ENCODE measurements around the gene RFX3.

RFX3 gene

GRCh38 chr9:3173374-3173773 is 352.4 kb downstream of the RFX3 start:
- Histone ChIP-seq H2AFZ (ENCODE audit: low read depth, low read length) (no peak overlapping the region), H3K4me1 (ENCODE audit: insufficient read depth, low read length) (no peaks in the 10 kb centered on the region), H3K9ac (ENCODE audit: low read depth, low read length) (no peak overlapping the region), H3K9me3 (ENCODE audit: insufficient read depth, low read length, severe bottlenecking) (no peaks in the 10 kb centered on the region), H3K36me3 (ENCODE audit: insufficient read depth, low read length) (no peaks in the 10 kb centered on the region), H3K4me3 (ENCODE audit: low read depth in 1 of 2, low read length in 2 of 2) (no peak overlapping the region), H3K27ac (ENCODE audit: low read length) (no peak overlapping the region), H3K79me2 (ENCODE audit: insufficient read depth, low read length) (no peaks in the 10 kb centered on the region), H3K27me3 (ENCODE audit: insufficient read depth, low read length, poor library complexity) (peaks cover 2% of the 10 kb centered on the region), H4K20me1 (ENCODE audit: insufficient read depth, low read length) (no peaks in the 10 kb centered on the region), H3K4me2 (ENCODE audit: insufficient read depth, low read length) (no peak overlapping the region)
- ATAC-seq (ENCODE audit: insufficient read depth, low read depth) (no peak), DNase-seq (no peak)
- TF ChIP-seq, protein P1, sequence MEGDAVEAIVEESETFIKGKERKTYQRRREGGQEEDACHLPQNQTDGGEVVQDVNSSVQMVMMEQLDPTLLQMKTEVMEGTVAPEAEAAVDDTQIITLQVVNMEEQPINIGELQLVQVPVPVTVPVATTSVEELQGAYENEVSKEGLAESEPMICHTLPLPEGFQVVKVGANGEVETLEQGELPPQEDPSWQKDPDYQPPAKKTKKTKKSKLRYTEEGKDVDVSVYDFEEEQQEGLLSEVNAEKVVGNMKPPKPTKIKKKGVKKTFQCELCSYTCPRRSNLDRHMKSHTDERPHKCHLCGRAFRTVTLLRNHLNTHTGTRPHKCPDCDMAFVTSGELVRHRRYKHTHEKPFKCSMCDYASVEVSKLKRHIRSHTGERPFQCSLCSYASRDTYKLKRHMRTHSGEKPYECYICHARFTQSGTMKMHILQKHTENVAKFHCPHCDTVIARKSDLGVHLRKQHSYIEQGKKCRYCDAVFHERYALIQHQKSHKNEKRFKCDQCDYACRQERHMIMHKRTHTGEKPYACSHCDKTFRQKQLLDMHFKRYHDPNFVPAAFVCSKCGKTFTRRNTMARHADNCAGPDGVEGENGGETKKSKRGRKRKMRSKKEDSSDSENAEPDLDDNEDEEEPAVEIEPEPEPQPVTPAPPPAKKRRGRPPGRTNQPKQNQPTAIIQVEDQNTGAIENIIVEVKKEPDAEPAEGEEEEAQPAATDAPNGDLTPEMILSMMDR (IDR thresholded peaks at IDR 0.05; ENCODE audit: borderline replicate concordance, extremely low read depth, low read length, poor library complexity, severe bottlenecking): no peak
- TF ChIP-seq EZH2 (IDR thresholded peaks at IDR 0.05; ENCODE audit: borderline replicate concordance, low read depth, low read length, severe bottlenecking): no peak

DNA sequence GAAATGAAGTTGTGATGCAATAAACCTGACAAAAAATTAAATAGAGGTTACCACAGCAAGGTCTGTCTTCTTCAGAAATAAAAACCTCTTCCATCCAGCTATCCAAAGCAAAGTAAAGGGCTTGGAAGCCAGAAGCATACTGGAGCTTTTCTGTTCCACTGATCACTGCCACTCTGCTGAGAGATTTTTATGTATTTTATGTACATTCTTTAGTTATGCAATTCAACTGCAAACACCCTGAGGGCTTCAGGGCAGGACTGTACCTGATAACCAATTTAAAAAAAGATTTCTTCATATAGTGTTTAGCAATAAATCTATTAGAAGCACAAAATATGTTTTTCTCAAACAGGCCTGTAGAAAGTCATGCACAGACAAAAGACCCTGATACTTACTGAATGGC is 355.0 kb downstream of the RFX3 start:
- no peak overlapping the region for H3K4me2 ChIP-seq (ENCODE audit: insufficient read depth, low read length)
- no peak overlapping the region for H3K4me3 ChIP-seq (ENCODE audit: low read depth in 1 of 2, low read length in 2 of 2)
- no peaks in the 10 kb centered on the region for H3K79me2 ChIP-seq (ENCODE audit: insufficient read depth, low read length)
- no peak for ATAC-seq (ENCODE audit: insufficient read depth, low read depth)
- H3K27ac ChIP-seq (ENCODE audit: low read length): no peak overlapping the region
- no peak for DNase-seq
- H3K36me3 ChIP-seq (ENCODE audit: insufficient read depth, low read length): no peaks in the 10 kb centered on the region
- no peaks in the 10 kb centered on the region for H4K20me1 ChIP-seq (ENCODE audit: insufficient read depth, low read length)
- H3K9me3 ChIP-seq (ENCODE audit: insufficient read depth, low read length, severe bottlenecking): no peaks in the 10 kb centered on the region
- peaks cover 2% of the 10 kb centered on the region for H3K27me3 ChIP-seq (ENCODE audit: insufficient read depth, low read length, poor library complexity)
- TF ChIP-seq EZH2 (IDR thresholded peaks at IDR 0.05; ENCODE audit: borderline replicate concordance, low read depth, low read length, severe bottlenecking): no peak
- TF ChIP-seq, protein P1 (IDR thresholded peaks at IDR 0.05; ENCODE audit: borderline replicate concordance, extremely low read depth, low read length, poor library complexity, severe bottlenecking): no peak
- H2AFZ ChIP-seq (ENCODE audit: low read depth, low read length): no peak overlapping the region
- no peaks in the 10 kb centered on the region for H3K4me1 ChIP-seq (ENCODE audit: insufficient read depth, low read length)
- no peak overlapping the region for H3K9ac ChIP-seq (ENCODE audit: low read depth, low read length)
